Measurements from ENCODE around the gene DCN. TPM values are rescaled to one million over a fixed set of nuclear protein-coding genes. Genes with fewer than 3 reads are reported as not detected.
A peak's percentile ranks its signal among the peaks of the same experiment; 100 is the strongest.

DCN gene
- total and polyA plus RNA-seq, 2 donors: 137 to 215 TPM

DNA sequence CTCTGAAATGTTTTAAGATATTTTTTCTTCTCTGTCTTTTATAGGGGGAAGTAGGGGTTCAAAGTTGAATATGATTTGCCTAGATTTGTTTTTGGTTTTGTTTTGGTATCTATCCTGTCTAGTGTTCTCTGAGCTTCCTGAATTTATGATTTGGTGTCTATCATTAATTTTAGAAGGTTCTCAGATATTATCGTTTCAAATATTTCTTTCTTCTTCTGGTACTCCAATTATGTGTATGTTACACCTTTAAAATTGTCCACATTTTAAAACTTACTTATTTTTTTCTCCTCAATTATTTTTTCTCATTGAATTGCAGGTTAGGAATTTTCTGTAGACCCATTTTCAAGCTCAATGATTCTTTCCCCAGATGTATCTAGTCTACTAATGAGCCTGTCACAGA, 13.8 kb upstream of the DCN start:
- Histone ChIP-seq H3K4me1 (ENCODE audit: control insufficient read depth in 2 of 2, insufficient read depth in 2 of 2, low read length in 2 of 2) (no peaks in the 10 kb centered on the region), H3K27me3 (ENCODE audit: control insufficient read depth in 2 of 2, insufficient read depth in 1 of 2, low read length in 1 of 2) (no peaks in the 10 kb centered on the region), H3K9me3 (ENCODE audit: control insufficient read depth in 2 of 2, insufficient read depth in 1 of 2, low read length in 1 of 2) (no peaks in the 10 kb centered on the region), H3K36me3 (ENCODE audit: control insufficient read depth in 2 of 2, insufficient read depth in 2 of 2, low read length in 1 of 2) (no peaks in the 10 kb centered on the region), H3K27ac (ENCODE audit: low read depth in 1 of 2, low read length in 1 of 2) (no peak overlapping the region), H3K4me3 (ENCODE audit: low read length in 2 of 2) (no peak overlapping the region)
- DNase-seq (ENCODE audit: low read depth in 6 of 9, low spot score in 9 of 9): no peak
- 96% methylated on average over 1 of the region's 1 CpG for WGBS

DNA sequence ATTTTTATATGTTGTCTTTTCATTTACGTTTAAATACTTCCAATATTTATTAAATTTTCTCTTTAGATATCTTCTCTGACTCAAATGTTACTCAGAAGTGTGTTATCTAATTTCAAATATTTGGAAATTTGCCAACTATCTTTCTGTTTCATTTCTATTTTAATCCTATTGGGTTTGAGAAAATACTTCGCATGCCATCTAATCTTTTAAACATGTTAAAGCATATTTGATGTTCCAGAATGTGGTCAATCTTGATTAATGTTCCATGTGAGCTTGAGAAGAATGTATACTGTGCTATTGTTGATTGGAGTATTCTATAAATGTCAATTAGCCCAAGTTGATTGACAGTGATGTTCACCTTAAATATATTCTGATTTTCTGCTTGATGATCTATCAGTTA, 11.9 kb upstream of the DCN start:
- Histone ChIP-seq H3K36me3 (ENCODE audit: control insufficient read depth in 2 of 2, insufficient read depth in 2 of 2, low read length in 1 of 2) (no peaks in the 10 kb centered on the region), H3K27ac (ENCODE audit: low read depth in 1 of 2, low read length in 1 of 2) (no peak overlapping the region), H3K27me3 (ENCODE audit: control insufficient read depth in 2 of 2, insufficient read depth in 1 of 2, low read length in 1 of 2) (no peaks in the 10 kb centered on the region), H3K4me3 (ENCODE audit: low read length in 2 of 2) (no peak overlapping the region), H3K9me3 (ENCODE audit: control insufficient read depth in 2 of 2, insufficient read depth in 1 of 2, low read length in 1 of 2) (no peaks in the 10 kb centered on the region), H3K4me1 (ENCODE audit: control insufficient read depth in 2 of 2, insufficient read depth in 2 of 2, low read length in 2 of 2) (no peaks in the 10 kb centered on the region)
- WGBS: 93% methylated on average over 2 of the region's 2 CpGs
- no peak for DNase-seq (ENCODE audit: low read depth in 6 of 9, low spot score in 9 of 9)

DNA sequence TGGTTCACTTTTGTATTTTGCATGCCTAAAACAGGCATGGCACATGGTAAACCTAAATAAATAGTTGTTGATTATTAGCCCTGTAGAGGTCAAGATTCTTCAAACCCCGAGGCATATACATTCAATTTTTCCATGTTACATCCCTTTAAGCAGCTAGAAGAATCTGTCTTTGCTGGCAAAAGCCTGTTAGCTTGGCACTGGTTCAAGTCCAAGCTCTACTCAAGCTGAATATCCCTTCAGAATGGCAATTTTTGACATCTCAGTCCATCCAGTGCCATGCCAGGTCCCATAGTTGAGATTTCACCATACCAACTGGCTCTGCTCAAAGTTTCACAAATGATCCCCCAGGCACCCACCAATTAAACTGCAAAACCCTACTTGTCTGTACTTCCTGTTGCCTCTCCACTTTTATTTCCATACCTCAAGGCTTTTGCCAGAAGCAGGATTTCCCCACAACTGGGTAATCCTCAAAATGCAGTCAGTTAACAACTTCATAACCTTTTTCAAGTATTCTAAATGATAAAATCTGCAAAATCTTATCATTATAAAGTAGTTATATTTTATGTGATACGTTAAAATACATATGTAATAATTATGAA, 9.0 kb upstream of the DCN start:
- H3K27me3 ChIP-seq (ENCODE audit: control insufficient read depth in 2 of 2, insufficient read depth in 1 of 2, low read length in 1 of 2): no peaks in the 10 kb centered on the region
- no peak overlapping the region for H3K4me3 ChIP-seq (ENCODE audit: low read length in 2 of 2)
- no peaks in the 10 kb centered on the region for H3K4me1 ChIP-seq (ENCODE audit: control insufficient read depth in 2 of 2, insufficient read depth in 2 of 2, low read length in 2 of 2)
- no peaks in the 10 kb centered on the region for H3K36me3 ChIP-seq (ENCODE audit: control insufficient read depth in 2 of 2, insufficient read depth in 2 of 2, low read length in 1 of 2)
- H3K9me3 ChIP-seq (ENCODE audit: control insufficient read depth in 2 of 2, insufficient read depth in 1 of 2, low read length in 1 of 2): no peaks in the 10 kb centered on the region
- no peak overlapping the region for H3K27ac ChIP-seq (ENCODE audit: low read depth in 1 of 2, low read length in 1 of 2)
- DNase-seq (ENCODE audit: low read depth in 6 of 9, low spot score in 9 of 9): no peak
- WGBS: 83% methylated on average over 2 of the region's 2 CpGs

DNA sequence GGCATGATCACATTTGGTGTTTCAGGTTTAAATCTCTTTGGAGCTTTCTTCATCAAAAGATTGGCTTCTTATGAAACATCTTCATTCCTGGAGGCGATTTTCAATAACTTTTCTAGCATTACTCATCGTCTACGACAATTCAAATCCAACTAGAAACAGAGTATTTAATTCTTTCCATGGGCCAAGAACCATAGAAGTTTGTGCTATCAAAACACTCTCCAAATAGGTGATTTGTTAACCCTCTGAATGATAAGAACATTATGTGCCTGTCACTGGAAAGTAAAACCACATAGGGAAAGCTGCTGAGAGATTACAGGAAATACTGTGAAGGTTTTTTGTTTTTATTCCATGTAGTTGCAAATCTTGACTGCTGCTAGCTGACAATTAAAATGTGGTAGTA, 6.9 kb upstream of the DCN start:
- WGBS: 97% methylated on average over 3 of the region's 3 CpGs
- no peaks in the 10 kb centered on the region for H3K9me3 ChIP-seq (ENCODE audit: control insufficient read depth in 2 of 2, insufficient read depth in 1 of 2, low read length in 1 of 2)
- H3K27ac ChIP-seq (ENCODE audit: low read depth in 1 of 2, low read length in 1 of 2): no peak overlapping the region
- DNase-seq (ENCODE audit: low read depth in 6 of 9, low spot score in 9 of 9): no peak
- no peaks in the 10 kb centered on the region for H3K27me3 ChIP-seq (ENCODE audit: control insufficient read depth in 2 of 2, insufficient read depth in 1 of 2, low read length in 1 of 2)
- H3K36me3 ChIP-seq (ENCODE audit: control insufficient read depth in 2 of 2, insufficient read depth in 2 of 2, low read length in 1 of 2): no peaks in the 10 kb centered on the region
- no peaks in the 10 kb centered on the region for H3K4me1 ChIP-seq (ENCODE audit: control insufficient read depth in 2 of 2, insufficient read depth in 2 of 2, low read length in 2 of 2)
- H3K4me3 ChIP-seq (ENCODE audit: low read length in 2 of 2): no peak overlapping the region

DNA sequence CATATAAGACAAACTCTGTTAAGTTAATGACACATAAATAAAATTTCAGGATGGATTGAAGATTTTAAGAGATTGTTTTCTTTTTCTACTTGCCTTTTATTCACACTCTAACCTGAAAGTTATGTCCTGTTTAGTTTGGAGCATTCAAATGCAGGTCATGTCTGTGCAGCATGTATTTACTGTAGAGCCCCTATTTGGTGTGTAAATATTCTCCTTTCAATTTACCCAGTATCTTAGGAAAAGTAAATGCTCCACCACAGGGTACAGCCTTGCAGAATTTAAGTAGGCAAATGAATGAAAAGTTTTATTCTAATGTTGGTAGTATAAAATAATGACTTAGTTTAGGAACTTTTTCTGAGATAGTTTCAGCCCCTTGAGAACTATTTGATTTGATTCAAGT, 6.2 kb upstream of the DCN start:
- no peak for DNase-seq (ENCODE audit: low read depth in 6 of 9, low spot score in 9 of 9)
- no peak overlapping the region for H3K4me3 ChIP-seq (ENCODE audit: low read length in 2 of 2)
- no peak overlapping the region for H3K27ac ChIP-seq (ENCODE audit: low read depth in 1 of 2, low read length in 1 of 2)
- H3K4me1 ChIP-seq (ENCODE audit: control insufficient read depth in 2 of 2, insufficient read depth in 2 of 2, low read length in 2 of 2): no peaks in the 10 kb centered on the region
- H3K36me3 ChIP-seq (ENCODE audit: control insufficient read depth in 2 of 2, insufficient read depth in 2 of 2, low read length in 1 of 2): no peaks in the 10 kb centered on the region
- no peaks in the 10 kb centered on the region for H3K27me3 ChIP-seq (ENCODE audit: control insufficient read depth in 2 of 2, insufficient read depth in 1 of 2, low read length in 1 of 2)
- no peaks in the 10 kb centered on the region for H3K9me3 ChIP-seq (ENCODE audit: control insufficient read depth in 2 of 2, insufficient read depth in 1 of 2, low read length in 1 of 2)

DNA sequence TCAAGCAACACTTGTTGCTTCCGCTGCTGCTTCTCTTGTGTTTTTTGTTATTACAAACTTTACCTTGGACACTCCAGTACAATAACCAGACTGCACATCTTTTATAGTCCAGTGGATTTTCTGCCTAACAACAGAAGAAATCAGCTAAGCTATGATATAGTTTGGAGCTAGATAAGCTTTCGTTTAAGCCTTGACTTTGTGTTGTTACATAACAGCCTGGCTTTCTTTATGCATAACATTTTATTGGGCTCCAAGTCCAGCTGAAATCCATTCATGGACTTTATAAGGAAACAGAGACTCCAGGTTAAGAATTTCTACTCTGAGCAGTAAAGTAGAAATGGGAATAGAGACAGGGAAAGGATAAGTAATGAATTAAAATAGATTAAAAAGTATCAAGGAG, 3.5 kb upstream of the DCN start:
- Histone ChIP-seq H3K4me1 (ENCODE audit: control insufficient read depth in 2 of 2, insufficient read depth in 2 of 2, low read length in 2 of 2) (no peaks in the 10 kb centered on the region), H3K27ac (ENCODE audit: low read depth in 1 of 2, low read length in 1 of 2) (no peak overlapping the region), H3K27me3 (ENCODE audit: control insufficient read depth in 2 of 2, insufficient read depth in 1 of 2, low read length in 1 of 2) (no peaks in the 10 kb centered on the region), H3K36me3 (ENCODE audit: control insufficient read depth in 2 of 2, insufficient read depth in 2 of 2, low read length in 1 of 2) (no peaks in the 10 kb centered on the region), H3K9me3 (ENCODE audit: control insufficient read depth in 2 of 2, insufficient read depth in 1 of 2, low read length in 1 of 2) (no peaks in the 10 kb centered on the region), H3K4me3 (ENCODE audit: low read length in 2 of 2) (no peak overlapping the region)
- no peak for DNase-seq (ENCODE audit: low read depth in 6 of 9, low spot score in 9 of 9)
- 98% methylated on average over 2 of the region's 2 CpGs for WGBS

DNA sequence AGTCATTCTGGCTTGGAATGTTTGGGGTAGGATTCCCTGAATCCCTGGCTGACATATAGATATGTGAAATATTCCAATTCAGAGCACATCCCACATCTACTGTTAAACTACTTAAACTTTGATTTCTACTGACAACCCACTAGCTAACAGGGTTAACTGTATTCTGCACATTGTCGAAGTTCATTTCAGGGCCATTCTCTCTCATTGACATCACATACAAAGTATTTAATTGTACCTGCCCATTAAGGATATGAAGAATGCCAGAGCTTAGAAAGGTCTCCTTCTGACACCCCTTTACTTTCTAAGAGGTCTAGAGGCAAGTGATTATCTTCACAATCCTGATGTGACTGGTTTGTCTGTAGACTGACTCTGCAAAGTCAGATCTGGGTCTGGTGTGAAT, 2.8 kb upstream of the DCN start:
- H3K27ac ChIP-seq (ENCODE audit: low read depth in 1 of 2, low read length in 1 of 2): no peak overlapping the region
- H3K27me3 ChIP-seq (ENCODE audit: control insufficient read depth in 2 of 2, insufficient read depth in 1 of 2, low read length in 1 of 2): no peaks in the 10 kb centered on the region
- WGBS: 93% methylated on average over 1 of the region's 1 CpG
- H3K36me3 ChIP-seq (ENCODE audit: control insufficient read depth in 2 of 2, insufficient read depth in 2 of 2, low read length in 1 of 2): no peaks in the 10 kb centered on the region
- no peak for DNase-seq (ENCODE audit: low read depth in 6 of 9, low spot score in 9 of 9)
- H3K4me1 ChIP-seq (ENCODE audit: control insufficient read depth in 2 of 2, insufficient read depth in 2 of 2, low read length in 2 of 2): no peaks in the 10 kb centered on the region
- no peaks in the 10 kb centered on the region for H3K9me3 ChIP-seq (ENCODE audit: control insufficient read depth in 2 of 2, insufficient read depth in 1 of 2, low read length in 1 of 2)
- H3K4me3 ChIP-seq (ENCODE audit: low read length in 2 of 2): no peak overlapping the region

DNA sequence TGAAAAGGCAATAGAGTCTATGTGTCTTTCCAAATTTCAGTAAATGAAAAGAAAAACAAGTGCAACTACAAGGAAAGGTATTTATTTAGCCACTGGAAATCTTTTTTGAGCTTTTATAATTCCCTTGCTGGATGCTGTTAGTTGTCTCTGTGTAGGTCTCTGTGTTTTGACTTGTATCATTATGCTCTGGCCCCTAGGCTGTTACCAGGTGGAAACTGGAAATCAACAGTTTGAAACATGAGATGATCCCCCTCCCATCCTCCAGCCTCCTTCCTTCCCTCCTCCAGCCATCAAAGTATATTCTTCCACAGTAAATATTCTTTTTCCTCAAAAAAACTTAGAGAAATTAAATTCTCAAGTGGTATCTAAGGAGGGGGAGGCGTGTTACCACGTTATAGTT, 934 bp upstream of the DCN start:
- Histone ChIP-seq H3K4me3 (ENCODE audit: low read length in 2 of 2) (no peak overlapping the region), H3K9me3 (ENCODE audit: control insufficient read depth in 2 of 2, insufficient read depth in 1 of 2, low read length in 1 of 2) (no peaks in the 10 kb centered on the region), H3K27ac (ENCODE audit: low read depth in 1 of 2, low read length in 1 of 2) (no peak overlapping the region), H3K36me3 (ENCODE audit: control insufficient read depth in 2 of 2, insufficient read depth in 2 of 2, low read length in 1 of 2) (no peaks in the 10 kb centered on the region), H3K4me1 (ENCODE audit: control insufficient read depth in 2 of 2, insufficient read depth in 2 of 2, low read length in 2 of 2) (no peaks in the 10 kb centered on the region), H3K27me3 (ENCODE audit: control insufficient read depth in 2 of 2, insufficient read depth in 1 of 2, low read length in 1 of 2) (no peaks in the 10 kb centered on the region)
- WGBS: 78% methylated on average over 2 of the region's 2 CpGs
- no peak for DNase-seq (ENCODE audit: low read depth in 6 of 9, low spot score in 9 of 9)

DNA sequence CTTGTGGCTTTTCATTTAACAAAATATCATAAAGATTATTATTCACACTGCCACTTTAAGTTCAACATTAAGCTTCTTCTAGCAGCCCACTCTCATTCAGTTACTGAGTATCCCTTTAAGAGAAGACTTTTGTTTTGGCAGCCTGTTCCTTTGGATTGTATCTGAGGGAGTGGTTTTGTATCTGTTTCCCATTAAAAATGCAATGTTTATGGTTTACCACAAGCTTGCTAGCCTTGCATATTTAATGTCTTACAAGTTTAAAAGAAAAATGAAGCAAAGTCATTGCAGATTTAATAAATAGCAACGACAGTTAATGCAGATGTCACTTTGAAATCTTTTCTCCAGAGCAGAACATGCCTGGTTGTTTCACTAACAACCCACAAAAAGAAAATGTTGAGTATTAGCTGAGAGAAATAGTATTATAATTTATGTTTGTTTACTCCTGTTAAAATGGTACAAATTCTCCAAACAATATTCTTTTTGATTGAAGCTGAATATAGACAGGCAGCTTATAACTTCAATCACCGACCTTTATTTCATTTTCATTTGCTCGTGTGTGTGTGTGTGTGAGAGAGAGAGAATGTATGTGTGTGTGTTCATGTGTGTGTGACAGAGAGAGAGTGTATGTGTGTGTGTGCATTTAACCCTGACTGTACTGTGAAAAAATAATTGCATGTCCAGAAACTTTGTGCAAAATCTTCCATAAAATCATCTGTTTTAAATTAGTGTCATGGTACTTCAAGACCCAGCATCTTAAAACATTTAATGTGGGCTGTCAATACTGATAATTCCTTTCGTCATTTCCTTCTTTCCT, 1.8 kb downstream of the DCN start:
- Histone ChIP-seq H3K27me3 (ENCODE audit: control insufficient read depth in 2 of 2, insufficient read depth in 1 of 2, low read length in 1 of 2) (no peaks in the 10 kb centered on the region), H3K27ac (ENCODE audit: low read depth in 1 of 2, low read length in 1 of 2) (peak overlapping the region in 1 of 2 donors; percentile 4), H3K4me1 (ENCODE audit: control insufficient read depth in 2 of 2, insufficient read depth in 2 of 2, low read length in 2 of 2) (no peaks in the 10 kb centered on the region), H3K36me3 (ENCODE audit: control insufficient read depth in 2 of 2, insufficient read depth in 2 of 2, low read length in 1 of 2) (no peaks in the 10 kb centered on the region), H3K9me3 (ENCODE audit: control insufficient read depth in 2 of 2, insufficient read depth in 1 of 2, low read length in 1 of 2) (no peaks in the 10 kb centered on the region), H3K4me3 (ENCODE audit: low read length in 2 of 2) (peak overlapping the region; percentile 2 to 3)
- 74% methylated on average over 4 of the region's 4 CpGs for WGBS
- DNase-seq (ENCODE audit: low read depth in 6 of 9, low spot score in 9 of 9): no peak

All from thymus (tissue), 11 donors.